Naive thymus-derived CD8-positive, alpha-beta T cell (primary cell): ENCODE data around the gene STYXL2. TPM values are rescaled to one million over a fixed set of nuclear protein-coding genes. Genes with fewer than 3 reads are reported as not detected.
A peak's percentile ranks its signal among the peaks of the same experiment; 100 is the strongest.

Source experiments
- ATAC-seq, 2 donors: fragments of 150-1000 bp; cut with Tn5 transposase in 1 of 2; sonication (Bioruptor Pico), chemical (Tn5 transposase) in 1 of 2; 1 replicate in 1 of 2; 2 replicates in 1 of 2; pipeline ENCODE4 v1.10.0; 2021; ENCODE audit warnings: mild to moderate bottlenecking in 2 of 2, moderate library complexity in 2 of 2
- POLR2A ChIA-PET: fragments of 350-600 bp; sonication (Branson Sonifier 250); formaldehyde crosslinking; loops from one replicate; lab custom pipeline; 2021; ENCODE audit warnings: antibody characterized with exemption; lab: Charles Lee
- DNase-seq, 10 donors: peaks; one replicate each; pipeline versions ENCODE4 v3.0.0 to v3.0.0-alpha.2; 2020 to 2022
- H3K27ac Mint-ChIP-seq, 10 donors: one replicate each; pipeline ENCODE4 v1.8.0; 2020 to 2022; ENCODE audit warnings: mild to moderate bottlenecking in 10 of 10, mixed read lengths in 10 of 10, moderate library complexity in 4 of 10, inconsistent platforms in 1 of 10
- H3K27me3 Mint-ChIP-seq, 5 donors: one replicate each; pipeline ENCODE4 v1.8.0; 2021 to 2022; ENCODE audit warnings: mixed read lengths in 5 of 5
- H3K36me3 Mint-ChIP-seq, 3 donors: one replicate each; pipeline ENCODE4 v1.8.0; 2020 to 2022; ENCODE audit warnings: mixed read lengths in 3 of 3, mild to moderate bottlenecking in 2 of 3, inconsistent platforms in 1 of 3
- H3K4me1 Mint-ChIP-seq, 4 donors: one replicate each; pipeline ENCODE4 v1.8.0; 2021 to 2022; ENCODE audit warnings: mixed read lengths in 4 of 4
- H3K4me3 Mint-ChIP-seq, 10 donors: one replicate each; pipeline ENCODE4 v1.8.0; 2020 to 2022; ENCODE audit warnings: mild to moderate bottlenecking in 10 of 10, mixed read lengths in 10 of 10, moderate library complexity in 6 of 10, inconsistent platforms in 1 of 10
- H3K9me3 Mint-ChIP-seq, 9 donors: one replicate each; pipeline ENCODE4 v1.8.0; 2020 to 2022; ENCODE audit warnings: mixed read lengths in 9 of 9, mild to moderate bottlenecking in 3 of 9, inconsistent platforms in 1 of 9, moderate library complexity in 1 of 9
- polyA plus RNA-seq, 3 donors: library from polyadenylated mRNA; unstranded; fragments of 300-500 nt; fragmentation: Illumina TruSeq; gene quantifications; one replicate each; pipeline ENCODE4 v1.2.3, GENCODE V29; 2021
- total RNA-seq, 8 experiments: library from RNA in 2 of 8; stranded (reverse) in 2 of 8; gene quantifications; one replicate each; pipeline ENCODE4 v1.2.3 and lab custom pipeline; 2021 to 2026

The STYXL2 gene
- total and polyA plus RNA-seq, 5 experiments from 2014 or later: not detected

DNA sequence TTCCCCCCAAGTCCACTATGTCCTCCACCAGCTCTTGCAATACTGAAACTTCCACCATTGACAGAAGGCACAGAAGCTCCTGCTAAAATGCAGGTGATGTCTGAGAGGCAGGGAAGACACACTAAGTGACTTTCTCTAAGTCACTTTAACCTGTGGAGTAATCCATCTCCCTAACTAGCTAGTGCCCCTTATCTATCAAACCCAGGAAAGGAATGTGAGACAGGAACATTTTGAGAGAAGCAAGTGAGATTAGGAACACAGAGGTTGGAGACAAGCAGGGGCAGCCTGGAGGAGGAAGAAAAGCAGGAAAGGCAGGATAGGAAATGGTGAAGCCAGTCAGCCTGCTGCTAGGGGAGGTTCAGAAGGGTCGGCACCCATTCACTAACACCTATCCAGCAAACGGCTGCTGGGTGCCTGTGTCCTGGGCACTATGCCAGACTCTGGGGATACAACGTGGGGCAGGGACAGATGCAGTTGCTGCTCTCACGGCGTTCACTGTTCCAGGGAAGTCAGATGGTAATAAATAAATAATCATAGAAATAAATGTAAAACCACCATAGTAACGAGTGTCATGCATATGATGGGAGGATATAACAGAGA is 10.7 kb upstream of the STYXL2 start:
- Mint-ChIP-seq H3K27me3 (peaks cover 0 to 14% (median 4%) of the 10 kb centered on the region in 5 donors), H3K36me3 (peaks cover 0 to 7% (median 5%) of the 10 kb centered on the region in 3 donors), H3K4me3 (no peak overlapping the region), H3K9me3 (no peaks in the 10 kb centered on the region), H3K27ac (no peak overlapping the region), H3K4me1 (peaks cover 0 to 5% (median 3%) of the 10 kb centered on the region in 4 donors)
- DNase-seq (no peak), ATAC-seq (no peak)
- POLR2A ChIA-PET: interaction anchor here (1.3 kb wide), 1 partner anchor 20 kb away, joined by 3 read pairs; no protein-coding TSS in a partner anchor

DNA sequence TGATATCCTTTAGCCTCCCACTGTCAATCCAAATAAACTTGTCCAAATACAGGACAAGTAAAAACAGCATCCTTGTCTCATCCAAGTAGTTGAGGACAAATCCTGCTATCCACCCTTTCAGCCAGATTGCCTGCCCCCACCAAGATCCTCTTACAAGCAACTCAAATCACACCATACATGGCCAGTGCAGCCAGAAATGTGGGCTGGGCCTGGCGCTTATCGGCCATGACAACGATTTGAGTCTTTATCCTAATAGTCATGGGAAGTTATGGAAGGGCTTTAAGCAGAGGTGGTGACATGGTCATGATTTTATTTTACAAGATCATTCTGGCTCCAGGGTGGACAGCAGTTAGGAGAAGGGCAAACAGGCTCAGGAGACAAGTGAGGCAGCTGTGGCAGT is 10.0 kb upstream of the STYXL2 start:
- ATAC-seq (no peak), DNase-seq (no peak)
- no peak overlapping the region for H3K27ac Mint-ChIP-seq
- H3K36me3 Mint-ChIP-seq: peaks cover 0 to 7% (median 5%) of the 10 kb centered on the region in 3 donors
- POLR2A ChIA-PET: interaction anchor here (1.3 kb wide), 1 partner anchor 20 kb away, joined by 3 read pairs; no protein-coding TSS in a partner anchor
- no peaks in the 10 kb centered on the region for H3K9me3 Mint-ChIP-seq
- H3K27me3 Mint-ChIP-seq: peaks cover 0 to 14% (median 4%) of the 10 kb centered on the region in 5 donors
- peaks cover 4 to 10% (median 5%) of the 10 kb centered on the region in 4 donors for H3K4me1 Mint-ChIP-seq
- H3K4me3 Mint-ChIP-seq: no peak overlapping the region

DNA sequence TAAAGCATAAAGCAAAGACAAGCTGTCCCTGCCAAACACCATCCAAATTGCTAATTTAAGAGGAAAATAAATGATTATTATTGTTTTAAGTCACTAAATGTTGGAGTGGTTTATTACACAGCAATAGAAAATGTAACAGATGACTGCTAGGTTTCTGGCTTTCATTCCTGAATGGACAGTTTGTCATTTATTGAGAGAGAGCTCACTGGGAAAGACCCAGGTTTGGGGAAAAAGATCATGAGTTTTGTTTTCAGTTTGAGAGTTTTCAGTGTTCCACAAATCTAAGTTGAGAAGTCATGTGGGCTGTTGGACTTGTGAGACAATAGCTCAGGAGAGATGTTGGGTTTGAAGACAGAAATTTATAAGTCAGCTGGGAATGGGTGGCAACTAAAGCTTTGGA is 9.1 kb upstream of the STYXL2 start:
- peaks cover 8 to 19% (median 13%) of the 10 kb centered on the region in 4 donors for H3K4me1 Mint-ChIP-seq
- no peaks in the 10 kb centered on the region for H3K9me3 Mint-ChIP-seq
- peaks cover 0 to 10% (median 5%) of the 10 kb centered on the region in 3 donors for H3K36me3 Mint-ChIP-seq
- peaks cover 0 to 14% (median 4%) of the 10 kb centered on the region in 5 donors for H3K27me3 Mint-ChIP-seq
- POLR2A ChIA-PET: interaction anchor here (0.5 to 1.3 kb wide), 2 partner anchors 21 to 440 kb away, joined by 3 read pairs; no protein-coding TSS in a partner anchor
- H3K4me3 Mint-ChIP-seq: no peak overlapping the region
- DNase-seq (no peak), ATAC-seq (no peak)
- no peak overlapping the region for H3K27ac Mint-ChIP-seq

DNA sequence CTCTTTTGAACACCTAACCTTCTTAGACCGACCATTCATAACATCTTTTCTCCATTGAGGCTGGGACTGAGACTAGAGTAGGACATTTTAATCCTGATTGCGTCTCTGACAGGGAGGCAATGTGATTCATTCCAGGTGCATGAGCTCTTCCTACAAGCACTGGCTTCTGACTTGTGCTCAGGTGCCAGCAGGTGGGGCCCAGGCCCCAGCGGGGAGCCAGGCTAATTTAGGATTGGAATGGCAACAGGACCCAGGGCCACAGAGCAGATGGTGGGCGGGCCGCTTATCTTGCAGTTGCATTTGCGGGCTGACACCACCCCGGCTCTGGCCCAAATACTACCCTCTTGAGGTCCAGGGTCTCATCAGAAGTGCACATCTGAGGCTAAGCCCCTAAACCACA is 7.8 kb upstream of the STYXL2 start:
- no peaks in the 10 kb centered on the region for H3K9me3 Mint-ChIP-seq
- H3K36me3 Mint-ChIP-seq: peaks cover 0 to 6% (median 5%) of the 10 kb centered on the region in 3 donors
- POLR2A ChIA-PET: no interaction called here
- H3K27ac Mint-ChIP-seq: peak overlapping the region in 2 of 10 donors; percentile 18 to 23
- DNase-seq (no peak), ATAC-seq (no peak)
- no peak overlapping the region for H3K4me3 Mint-ChIP-seq
- H3K4me1 Mint-ChIP-seq: peaks cover 15 to 32% (median 26%) of the 10 kb centered on the region in 4 donors
- H3K27me3 Mint-ChIP-seq: peaks cover 0 to 4% (median 3%) of the 10 kb centered on the region in 5 donors

DNA sequence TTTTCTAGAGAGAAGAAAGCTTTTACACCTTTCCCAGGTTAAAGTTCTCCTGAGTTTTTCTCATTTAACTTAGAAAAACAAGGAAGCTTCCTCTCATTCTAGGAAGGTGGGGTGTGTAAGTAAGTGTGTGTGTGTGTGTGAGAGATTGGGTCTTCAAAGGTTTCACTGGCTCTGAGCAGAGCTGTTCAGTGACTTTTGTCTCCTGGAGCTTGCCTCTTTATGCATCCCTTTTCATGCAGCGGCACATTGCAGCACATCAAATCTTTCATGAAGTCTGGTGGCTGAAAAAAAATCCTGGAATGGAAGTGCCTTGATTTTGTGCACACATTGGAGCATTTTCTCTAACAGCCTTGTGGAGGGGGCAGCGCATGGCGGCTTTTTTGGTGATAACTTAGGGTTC is 7.1 kb upstream of the STYXL2 start:
- H3K36me3 Mint-ChIP-seq: peaks cover 0 to 3% (median 1%) of the 10 kb centered on the region in 3 donors
- H3K4me3 Mint-ChIP-seq: no peak overlapping the region
- H3K27me3 Mint-ChIP-seq: peaks cover 0 to 4% (median 0%) of the 10 kb centered on the region in 5 donors
- DNase-seq (no peak), ATAC-seq (no peak)
- no peaks in the 10 kb centered on the region for H3K9me3 Mint-ChIP-seq
- peak overlapping the region in 4 of 10 donors; percentile 7 to 60 (median 39) for H3K27ac Mint-ChIP-seq
- POLR2A ChIA-PET: no interaction called here
- H3K4me1 Mint-ChIP-seq: peaks cover 15 to 35% (median 29%) of the 10 kb centered on the region in 4 donors

DNA sequence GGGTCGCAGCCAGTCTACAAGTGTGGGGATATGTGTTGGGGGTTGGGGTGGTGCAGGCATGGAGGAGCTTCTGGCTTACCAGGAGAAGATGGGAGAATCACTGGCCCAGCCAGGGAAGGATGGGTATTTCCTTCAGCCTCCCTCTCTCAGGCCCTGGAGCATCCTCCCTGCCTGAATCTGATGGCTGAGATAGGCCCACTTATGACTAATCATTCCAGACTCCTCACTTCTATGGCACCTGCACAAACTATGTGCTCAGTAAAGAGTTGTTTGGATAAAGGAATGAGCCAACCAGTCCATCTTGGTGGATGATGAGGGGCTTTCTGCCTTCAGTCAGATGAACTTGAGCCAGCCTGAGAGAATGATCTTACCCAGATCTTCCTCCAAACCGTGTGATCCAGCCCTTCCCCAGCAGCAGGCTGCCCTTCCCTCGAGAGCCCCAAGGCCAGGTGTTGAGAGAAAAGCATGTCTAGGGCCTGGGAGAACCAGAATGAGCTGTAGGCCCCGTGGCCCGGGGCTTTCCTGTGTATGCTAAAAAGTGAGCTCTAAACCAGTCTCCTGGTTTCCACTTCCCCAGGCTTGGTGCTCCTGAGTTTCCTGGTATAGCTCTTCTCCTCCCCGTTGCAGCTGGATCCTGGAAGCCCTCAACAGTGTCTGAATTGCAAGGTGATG is 5.0 kb upstream of the STYXL2 start:
- Mint-ChIP-seq H3K4me1 (peaks cover 13 to 45% (median 35%) of the 10 kb centered on the region in 4 donors), H3K36me3 (peaks cover 0 to 3% (median 0%) of the 10 kb centered on the region in 3 donors), H3K4me3 (peak overlapping the region in 9 of 10 donors; percentile 21 to 89 (median 51)), H3K27ac (peak overlapping the region; percentile 86 to 100 (median 99)), H3K9me3 (no peaks in the 10 kb centered on the region), H3K27me3 (no peaks in the 10 kb centered on the region)
- ATAC-seq: no peak
- no peak for DNase-seq
- POLR2A ChIA-PET: interaction anchor here (1.0 to 1.2 kb wide), 2 partner anchors 14 to 16 kb away, joined by 3 to 5 read pairs; no protein-coding TSS in a partner anchor

DNA sequence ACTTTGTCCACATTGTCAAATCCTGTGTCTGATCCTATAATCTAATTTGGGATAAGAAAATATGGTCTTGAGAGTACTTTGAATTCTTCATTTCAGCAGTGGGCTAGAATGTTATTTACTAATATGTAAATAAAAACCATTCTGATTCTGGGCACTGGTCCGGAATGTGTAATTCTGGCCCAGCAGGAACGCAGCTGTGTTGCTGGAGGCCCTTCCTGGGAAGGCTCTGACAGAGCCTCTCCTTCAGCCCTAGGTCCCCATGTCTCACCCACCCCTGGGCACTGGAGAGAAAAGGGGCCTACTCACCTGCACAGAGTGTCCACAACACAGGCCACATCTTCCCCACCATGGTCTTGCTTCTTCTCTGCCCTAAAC is 3.9 kb upstream of the STYXL2 start:
- ATAC-seq: no peak
- Mint-ChIP-seq H3K27ac (peak overlapping the region; percentile 95 to 100 (median 99)), H3K9me3 (no peaks in the 10 kb centered on the region), H3K4me1 (peaks cover 14 to 46% (median 37%) of the 10 kb centered on the region in 4 donors), H3K36me3 (peaks cover 0 to 3% (median 0%) of the 10 kb centered on the region in 3 donors), H3K4me3 (peak overlapping the region; percentile 50 to 89 (median 78)), H3K27me3 (no peaks in the 10 kb centered on the region)
- DNase-seq: no peak
- POLR2A ChIA-PET: interaction anchor here (0.8 to 1.8 kb wide), 5 partner anchors 8 to 427 kb away, joined by 3 to 16 read pairs (median 3); partner anchors contain the start of genes POU2F1 and TADA1

DNA sequence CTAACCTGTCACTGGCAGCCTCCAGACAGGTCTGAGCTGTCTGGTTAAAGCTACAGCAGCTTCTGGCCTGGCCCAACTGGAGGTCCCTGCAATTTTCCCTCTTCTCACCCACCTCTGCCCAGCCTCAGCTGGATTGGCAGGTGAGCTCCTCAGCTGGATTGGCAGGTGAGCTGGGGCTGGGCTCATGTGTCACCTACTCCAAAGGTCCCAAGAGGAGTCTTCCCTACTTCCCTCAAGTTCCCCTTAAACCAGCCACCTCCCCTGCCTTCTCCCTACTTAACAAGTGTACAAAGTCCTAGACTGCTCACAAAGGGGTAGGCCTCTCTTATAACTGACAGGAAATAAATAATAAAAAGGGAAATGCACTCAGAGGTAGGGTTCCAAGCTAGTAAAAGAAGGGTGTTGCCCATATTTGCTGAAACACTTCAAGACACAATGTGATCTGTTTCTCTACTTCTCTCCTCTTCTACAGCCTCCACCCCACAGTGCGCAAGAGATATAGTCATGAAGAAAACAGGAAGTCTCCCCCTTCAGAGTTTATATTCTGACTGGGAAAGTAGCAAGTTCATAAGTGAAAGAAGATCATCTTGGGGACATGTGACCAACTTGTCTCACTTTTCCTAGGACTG is 3.4 kb upstream of the STYXL2 start, which contains the start of gene GPA33:
Gene GPA33 (minus strand): TSS at position 64 of the 629 bp plus-strand sequence. CDS start 90 bp downstream, outside the sequence.
- peaks cover 0 to 3% (median 0%) of the 10 kb centered on the region in 3 donors for H3K36me3 Mint-ChIP-seq
- no peaks in the 10 kb centered on the region for H3K27me3 Mint-ChIP-seq
- peak in 7 of 10 donors; percentile 22 to 78 (median 60) for DNase-seq
- ATAC-seq: peak; percentile 97 to 98
- H3K4me3 Mint-ChIP-seq: peak within 1 kb of the TSS; percentile 50 to 89 (median 78)
- POLR2A ChIA-PET: interaction anchor here (0.5 to 1.8 kb wide), 7 partner anchors 9 to 426 kb away, joined by 3 to 16 read pairs (median 3); partner anchors contain the start of genes POU2F1 and TADA1
- H3K4me1 Mint-ChIP-seq: peaks cover 16 to 51% (median 42%) of the 10 kb centered on the region in 4 donors
- H3K27ac Mint-ChIP-seq: peak within 1 kb of the TSS; percentile 95 to 100 (median 99)
- H3K9me3 Mint-ChIP-seq: no peaks in the 10 kb centered on the region

DNA sequence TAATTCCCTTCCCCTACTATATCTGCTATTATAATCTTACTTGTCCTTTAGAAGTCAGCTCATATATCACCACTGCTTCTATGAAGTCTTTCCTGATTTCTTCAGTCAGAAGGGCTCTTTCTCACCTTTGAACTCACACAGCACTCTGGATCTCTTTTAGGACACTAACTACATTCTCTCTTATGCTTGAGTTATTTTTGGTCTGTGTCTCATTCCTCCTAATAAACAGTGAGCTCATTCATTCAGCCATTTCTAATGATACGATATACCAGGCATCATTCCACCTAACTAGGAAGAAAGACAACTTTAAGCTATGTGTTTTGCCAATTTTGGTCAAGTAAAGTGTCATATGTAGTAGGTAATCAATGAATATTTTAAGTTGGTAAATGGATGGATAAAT is 1.2 kb upstream of the STYXL2 start:
- DNase-seq (no peak), ATAC-seq (no peak)
- H3K4me3 Mint-ChIP-seq: no peak overlapping the region
- peaks cover 0 to 3% (median 1%) of the 10 kb centered on the region in 3 donors for H3K36me3 Mint-ChIP-seq
- H3K9me3 Mint-ChIP-seq: no peaks in the 10 kb centered on the region
- H3K4me1 Mint-ChIP-seq: peaks cover 16 to 53% (median 43%) of the 10 kb centered on the region in 4 donors
- H3K27me3 Mint-ChIP-seq: no peaks in the 10 kb centered on the region
- POLR2A ChIA-PET: interaction anchor here (1.4 kb wide), 1 partner anchor 16 kb away, joined by 4 read pairs; no protein-coding TSS in a partner anchor
- peak overlapping the region in 9 of 10 donors; percentile 4 to 88 (median 49) for H3K27ac Mint-ChIP-seq

DNA sequence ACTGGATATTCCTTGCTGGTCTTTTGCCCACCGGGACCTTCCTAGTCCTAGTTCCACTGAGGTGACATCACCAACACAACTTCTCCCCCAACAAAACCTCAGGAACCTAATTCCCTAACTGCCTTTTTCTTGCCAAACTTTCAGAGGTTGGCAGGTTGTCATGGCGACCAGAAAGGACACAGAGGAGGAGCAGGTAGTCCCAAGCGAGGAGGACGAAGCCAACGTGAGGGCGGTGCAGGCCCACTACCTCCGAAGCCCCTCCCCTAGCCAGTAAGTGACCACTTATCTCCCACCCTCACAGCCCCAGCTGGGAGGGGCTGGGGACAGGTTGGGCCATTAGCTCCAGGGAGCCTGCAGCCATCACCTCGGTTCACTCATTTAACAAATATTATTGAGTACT is 815 bp downstream of the STYXL2 start:
- H3K27ac Mint-ChIP-seq: peak overlapping the region in 4 of 10 donors; percentile 20 to 84 (median 66)
- no peak for ATAC-seq

DNA sequence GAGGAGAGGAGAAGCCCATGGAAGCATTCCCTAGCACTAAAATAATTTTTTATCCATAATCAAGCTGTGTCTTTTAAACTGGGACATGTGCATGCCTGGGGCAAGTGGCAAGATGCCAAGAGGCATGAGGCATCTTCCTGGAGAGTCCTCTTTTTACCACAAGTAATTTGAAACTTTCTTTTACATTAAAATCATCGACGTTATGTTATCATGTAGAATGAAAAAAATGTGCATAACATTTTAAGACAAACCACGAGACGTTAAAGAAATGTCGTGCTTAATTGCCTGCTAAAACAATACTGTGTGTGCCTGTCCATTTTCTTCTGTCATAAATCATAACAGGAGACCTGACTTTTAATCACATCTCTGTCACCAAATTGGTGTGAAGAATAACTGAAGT is 1.5 kb downstream of the STYXL2 start:
- no peaks in the 10 kb centered on the region for H3K9me3 Mint-ChIP-seq
- ATAC-seq (no peak), DNase-seq (no peak)
- H3K4me3 Mint-ChIP-seq: no peak overlapping the region
- H3K27me3 Mint-ChIP-seq: peaks cover 0 to 2% (median 0%) of the 10 kb centered on the region in 5 donors
- H3K4me1 Mint-ChIP-seq: peaks cover 8 to 27% (median 24%) of the 10 kb centered on the region in 4 donors
- H3K36me3 Mint-ChIP-seq: peaks cover 0 to 1% (median 0%) of the 10 kb centered on the region in 3 donors
- H3K27ac Mint-ChIP-seq: peak overlapping the region in 7 of 10 donors; percentile 2 to 84 (median 45)
- POLR2A ChIA-PET: interaction anchor here (0.6 kb wide), 1 partner anchor 20 kb away, joined by 4 read pairs; no protein-coding TSS in a partner anchor

More for the DNA sequence above, 815 bp downstream of the STYXL2 start:
- no peak overlapping the region for H3K4me3 Mint-ChIP-seq
- H3K36me3 Mint-ChIP-seq: peaks cover 0 to 1% (median 0%) of the 10 kb centered on the region in 3 donors
- DNase-seq: no peak
- POLR2A ChIA-PET: interaction anchor here (0.6 kb wide), 1 partner anchor 20 kb away, joined by 4 read pairs; no protein-coding TSS in a partner anchor
- no peaks in the 10 kb centered on the region for H3K9me3 Mint-ChIP-seq
- H3K27me3 Mint-ChIP-seq: peaks cover 0 to 2% (median 0%) of the 10 kb centered on the region in 5 donors
- H3K4me1 Mint-ChIP-seq: peaks cover 11 to 34% (median 31%) of the 10 kb centered on the region in 4 donors

DNA sequence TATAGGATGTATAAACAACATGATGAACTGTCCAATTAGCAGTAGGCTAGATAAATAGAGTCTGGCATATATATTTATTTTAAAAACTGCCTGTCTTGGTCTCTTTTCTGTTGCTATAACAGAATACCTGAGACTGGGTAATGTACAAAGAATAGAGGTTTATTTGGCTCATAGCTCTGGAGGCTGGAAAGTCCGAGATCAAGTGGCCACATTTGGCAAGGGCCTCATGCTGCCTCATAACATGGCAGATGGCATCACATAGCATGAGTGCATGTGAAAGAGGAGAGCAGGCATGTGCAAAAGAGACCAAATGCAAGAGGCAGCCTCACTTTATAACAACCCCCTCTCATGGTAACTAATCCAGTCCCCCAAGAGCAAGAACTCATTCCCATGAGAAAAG is 6.0 kb downstream of the STYXL2 start:
- Mint-ChIP-seq H3K9me3 (no peaks in the 10 kb centered on the region), H3K4me1 (peaks cover 10 to 25% (median 19%) of the 10 kb centered on the region in 4 donors), H3K4me3 (no peak overlapping the region), H3K36me3 (peaks cover 0 to 1% (median 0%) of the 10 kb centered on the region in 3 donors), H3K27me3 (peaks cover 0 to 2% (median 0%) of the 10 kb centered on the region in 5 donors), H3K27ac (no peak overlapping the region)
- ATAC-seq (no peak), DNase-seq (no peak)
- POLR2A ChIA-PET: no interaction called here
